Left hindlimb (tissue), 1 donor: ENCODE results near the gene POU5F2.

Experiments used
- DNase-seq: peaks from one replicate; pipeline ENCODE4 v3.0.0-alpha.2; 2018

The POU5F2 gene, protein sequence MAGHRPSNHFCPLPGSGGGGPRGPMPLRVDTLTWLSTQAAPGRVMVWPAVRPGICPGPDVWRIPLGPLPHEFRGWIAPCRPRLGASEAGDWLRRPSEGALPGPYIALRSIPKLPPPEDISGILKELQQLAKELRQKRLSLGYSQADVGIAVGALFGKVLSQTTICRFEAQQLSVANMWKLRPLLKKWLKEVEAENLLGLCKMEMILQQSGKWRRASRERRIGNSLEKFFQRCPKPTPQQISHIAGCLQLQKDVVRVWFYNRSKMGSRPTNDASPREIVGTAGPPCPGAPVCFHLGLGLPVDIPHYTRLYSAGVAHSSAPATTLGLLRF

DNA sequence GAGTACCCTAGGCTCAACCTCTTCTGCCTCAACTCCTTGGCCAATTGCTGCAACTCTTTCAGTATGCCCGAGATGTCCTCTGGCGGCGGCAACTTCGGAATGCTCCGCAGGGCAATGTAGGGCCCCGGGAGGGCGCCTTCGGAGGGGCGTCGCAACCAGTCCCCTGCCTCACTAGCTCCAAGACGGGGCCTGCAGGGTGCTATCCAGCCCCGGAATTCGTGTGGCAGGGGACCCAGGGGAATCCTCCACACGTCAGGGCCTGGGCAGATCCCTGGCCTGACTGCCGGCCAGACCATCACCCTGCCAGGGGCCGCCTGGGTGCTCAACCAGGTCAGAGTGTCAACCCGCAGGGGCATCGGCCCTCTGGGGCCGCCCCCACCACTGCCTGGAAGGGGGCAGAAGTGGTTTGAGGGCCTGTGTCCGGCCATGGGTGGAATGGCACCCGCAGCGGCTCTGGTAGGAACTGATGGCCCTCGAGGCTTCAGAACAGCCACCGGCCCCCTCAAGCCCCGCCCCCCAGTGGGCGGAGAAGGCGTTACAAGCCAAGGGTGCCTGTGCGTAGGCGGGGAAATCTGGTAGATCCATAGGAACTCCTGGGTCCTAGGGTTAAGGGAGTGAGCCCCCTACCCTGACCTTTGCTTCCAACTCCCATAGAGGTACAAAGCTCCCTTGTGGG, at the start of gene POU5F2:
POU5F2 (minus strand) TSS at position 465 of the 676 bp plus-strand sequence; CDS start at position 428, 37 bp downstream.
- DNase-seq, result no peak

DNA sequence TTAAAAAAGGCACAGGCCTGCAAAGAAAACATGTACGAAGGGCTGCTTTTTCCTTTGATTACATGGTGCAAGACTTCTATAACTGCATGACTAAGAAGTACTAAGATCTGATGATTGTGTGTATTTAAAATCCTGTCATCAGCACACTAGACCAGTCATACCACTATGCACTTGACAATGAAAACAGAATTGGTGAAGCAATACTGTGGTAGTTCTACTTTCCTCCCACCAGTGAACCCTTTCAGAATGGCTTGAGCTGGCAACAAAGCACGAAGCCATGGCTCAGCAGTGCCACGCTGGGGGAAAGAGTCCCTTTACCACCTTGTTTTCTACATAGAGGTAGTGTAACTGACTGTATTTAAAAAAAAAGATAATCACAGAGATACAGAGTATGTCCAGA, 49.0 kb upstream of the POU5F2 start:
- no peak for DNase-seq

DNA sequence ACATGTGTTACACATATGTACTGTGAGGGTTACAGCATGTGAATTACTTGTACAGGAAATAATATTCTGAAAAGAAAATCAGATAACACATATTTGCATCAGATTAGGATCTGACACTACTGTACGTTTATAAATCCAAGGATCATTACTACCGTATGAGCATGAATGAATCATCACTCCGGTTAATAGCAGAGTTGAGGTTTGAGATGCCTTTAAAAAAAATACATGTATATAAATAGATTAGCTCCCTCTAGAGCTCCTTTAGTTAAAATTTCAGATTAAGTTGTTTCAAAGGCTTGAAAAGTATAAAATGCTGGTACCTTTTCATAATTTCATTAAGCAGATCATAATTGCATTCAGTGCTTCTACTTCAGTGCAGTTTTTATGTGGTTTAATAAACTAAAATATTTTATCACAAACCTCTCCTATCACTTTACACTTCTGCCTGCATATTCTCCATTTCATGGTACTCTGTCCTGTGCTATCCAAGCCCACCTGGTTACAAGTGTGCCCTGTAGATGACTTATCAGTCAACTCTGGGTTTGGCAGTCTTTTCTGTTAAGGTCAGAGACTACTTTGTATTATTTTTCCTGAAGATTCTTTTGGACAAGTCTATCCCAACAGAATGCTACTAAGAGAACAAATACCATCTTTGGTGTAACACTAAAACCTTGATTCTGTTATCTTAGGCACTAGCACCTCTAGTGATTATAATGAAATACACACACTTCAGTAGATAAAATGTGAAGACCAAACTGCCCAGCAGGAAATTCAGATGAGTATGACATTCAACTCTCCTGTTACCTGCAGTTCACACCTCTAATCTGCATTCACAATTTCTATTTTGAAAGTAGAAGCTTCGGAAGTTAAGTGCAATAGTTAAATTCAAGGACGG, 48.0 kb upstream of the POU5F2 start:
- DNase-seq, result no peak

DNA sequence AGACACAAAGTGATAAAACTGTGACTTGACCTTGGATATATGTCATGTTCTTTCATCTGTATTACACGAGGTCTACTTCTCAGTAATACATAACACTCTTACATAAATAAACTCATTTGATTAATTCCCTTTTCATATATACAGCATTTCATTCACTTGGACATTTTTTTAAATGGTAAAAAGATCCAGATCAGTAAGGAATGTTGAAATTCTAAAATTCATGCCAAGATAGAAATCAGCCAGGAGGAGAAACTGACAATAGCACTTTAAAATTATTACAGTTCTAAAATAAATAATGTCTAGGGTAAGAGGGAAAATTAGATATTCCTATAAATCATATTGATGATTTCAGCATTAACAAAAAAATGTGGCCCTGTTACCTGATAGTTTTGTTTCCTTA, 46.2 kb upstream of the POU5F2 start:
- DNase-seq, result no peak

DNA sequence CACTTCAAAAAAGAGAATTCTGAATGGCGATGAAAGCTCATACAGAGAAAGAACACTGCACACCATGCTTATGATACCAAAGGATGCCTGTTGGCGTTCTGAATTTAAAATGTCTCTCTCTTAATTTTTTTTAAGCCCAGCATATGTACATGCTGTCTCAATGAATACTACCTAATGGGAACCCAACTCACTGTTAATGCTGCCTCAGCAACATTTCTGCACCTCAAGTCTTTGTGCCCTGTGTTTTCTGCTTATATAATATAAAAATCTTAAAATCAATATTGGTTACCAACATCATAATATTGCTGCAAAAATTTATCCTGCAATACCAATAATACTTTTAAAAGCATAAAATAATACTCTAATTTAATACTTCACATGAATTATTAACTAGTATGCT, 44.1 kb upstream of the POU5F2 start:
- no peak for DNase-seq

DNA sequence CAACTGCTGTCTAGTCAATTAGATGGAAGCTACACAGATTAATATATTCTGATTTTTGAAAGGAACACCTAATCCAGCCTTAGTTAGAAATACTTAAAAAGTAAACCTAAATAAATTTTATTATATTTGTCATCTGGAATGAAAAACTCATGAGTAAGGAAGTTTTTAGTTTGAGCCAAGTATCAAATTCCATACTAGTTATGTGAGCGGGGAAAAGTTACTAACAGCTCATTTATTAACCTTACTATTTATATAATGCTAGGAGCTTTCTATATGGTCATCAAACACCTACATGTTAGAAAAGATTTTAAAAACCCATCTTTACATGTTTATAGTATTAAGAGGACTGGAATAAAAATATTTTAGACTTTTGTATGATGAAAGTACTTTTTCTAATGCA, 41.6 kb upstream of the POU5F2 start:
- no peak for DNase-seq

DNA sequence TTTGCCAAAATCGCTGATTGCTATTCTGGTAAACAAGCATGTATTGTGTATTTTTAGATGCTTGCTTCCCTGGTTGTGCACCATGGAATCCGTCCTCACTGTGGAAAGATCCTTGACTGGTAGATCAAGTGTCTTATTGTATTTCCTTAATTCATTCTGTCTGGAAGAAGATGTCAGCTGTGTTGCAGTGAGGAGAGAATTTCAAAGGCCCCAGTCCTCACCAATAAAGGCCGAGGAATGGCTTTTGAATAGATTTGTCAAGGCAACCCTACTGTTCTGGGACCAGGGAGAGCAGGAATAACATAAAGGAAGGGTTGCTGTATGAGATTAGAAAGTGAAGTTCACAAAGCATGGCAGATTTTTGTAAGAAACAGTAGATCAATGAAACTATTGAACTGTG, 36.2 kb upstream of the POU5F2 start:
- DNase-seq, result no peak

DNA sequence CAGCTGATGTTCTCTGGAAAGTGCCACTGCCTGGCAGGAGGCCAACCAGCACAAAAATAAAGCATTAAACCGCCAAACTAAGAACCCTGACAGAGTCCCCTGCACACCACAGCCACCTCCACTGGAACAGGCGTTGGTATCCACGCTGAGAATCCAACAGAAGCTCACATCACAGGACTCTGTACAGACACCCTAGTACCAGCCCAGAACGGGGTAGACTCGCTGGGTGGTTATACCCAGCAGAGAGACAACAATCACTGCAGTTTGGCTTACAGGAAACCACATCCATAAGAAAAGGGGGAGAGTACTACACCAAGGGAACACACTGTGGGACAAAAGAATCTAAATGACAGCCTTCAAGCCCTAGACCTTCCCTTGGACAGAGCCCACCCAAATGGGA, 15.0 kb upstream of the POU5F2 start:
- no peak for DNase-seq

DNA sequence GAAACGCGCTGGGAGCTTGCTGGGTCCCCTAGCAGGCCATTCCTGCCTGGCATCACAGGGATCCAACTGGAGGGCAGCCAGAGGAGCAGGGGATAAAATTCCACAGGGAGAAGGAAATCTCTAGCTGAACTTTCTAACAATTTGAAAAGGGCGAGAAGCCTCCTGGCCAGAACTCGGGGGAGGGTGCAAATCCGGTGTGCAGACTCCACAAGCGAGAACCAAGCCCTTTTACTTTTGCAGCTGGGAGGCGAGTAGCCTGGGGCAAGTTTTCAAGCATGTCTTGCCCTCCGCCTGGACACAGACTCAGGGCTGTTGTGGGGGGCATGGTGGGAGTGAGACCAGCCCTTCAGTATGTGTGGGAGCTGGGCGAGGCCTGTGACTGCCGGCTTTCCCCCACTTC, 14.3 kb upstream of the POU5F2 start:
- no peak for DNase-seq

DNA sequence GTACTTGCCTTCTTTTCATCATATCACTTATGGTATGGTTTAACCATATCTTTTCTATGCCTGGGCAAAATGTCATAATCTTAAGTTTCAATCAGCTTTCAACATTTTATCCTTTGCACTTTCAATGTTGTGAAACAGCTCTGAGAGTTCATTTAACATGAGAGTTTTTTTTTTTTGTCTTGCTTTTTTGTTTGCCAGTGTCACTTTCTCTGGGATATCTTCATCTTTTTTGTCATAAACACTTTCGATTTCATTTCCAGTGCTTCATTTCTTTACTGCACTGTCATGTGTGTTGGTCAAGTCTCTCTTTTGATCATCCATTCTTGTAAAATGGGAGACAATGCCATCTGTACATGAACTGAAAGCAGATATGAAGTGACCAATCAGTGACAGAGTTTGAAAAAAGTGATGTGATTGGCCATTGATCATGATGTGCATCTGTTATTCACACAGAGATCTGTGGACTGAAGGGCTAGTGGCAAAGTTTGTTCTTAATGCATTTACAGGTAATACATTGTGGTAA, 7.5 kb upstream of the POU5F2 start:
- no peak for DNase-seq

DNA sequence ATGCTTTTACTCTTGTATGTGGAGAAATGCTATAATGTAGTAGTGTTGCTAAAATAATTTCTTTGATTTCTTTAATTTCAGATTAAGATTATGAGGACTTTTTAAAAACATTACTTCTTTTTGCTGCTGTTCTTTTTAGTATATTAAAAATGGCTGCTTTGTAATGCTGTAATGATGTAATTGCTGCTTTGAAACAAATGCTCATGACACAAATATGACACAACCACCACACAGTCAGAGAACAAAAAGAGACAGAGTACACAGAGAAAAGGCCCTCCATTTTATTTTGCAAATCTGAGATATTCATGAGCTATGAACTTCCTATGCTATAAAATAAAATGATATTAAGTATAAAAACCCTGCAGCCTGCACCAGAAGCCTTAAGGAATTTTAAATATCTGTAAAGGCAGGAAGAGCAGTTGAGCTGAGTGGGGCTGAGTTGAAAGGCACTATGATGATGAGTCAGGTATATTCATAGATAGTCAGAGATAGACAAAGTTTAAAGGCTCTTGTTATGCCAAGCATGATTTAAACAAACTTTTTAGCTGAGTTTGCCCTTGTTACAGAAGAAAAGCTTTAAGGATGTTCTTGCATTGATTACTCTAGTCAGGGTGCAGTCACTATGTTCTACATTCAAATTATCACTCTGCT, 5.1 kb upstream of the POU5F2 start:
- no peak for DNase-seq

DNA sequence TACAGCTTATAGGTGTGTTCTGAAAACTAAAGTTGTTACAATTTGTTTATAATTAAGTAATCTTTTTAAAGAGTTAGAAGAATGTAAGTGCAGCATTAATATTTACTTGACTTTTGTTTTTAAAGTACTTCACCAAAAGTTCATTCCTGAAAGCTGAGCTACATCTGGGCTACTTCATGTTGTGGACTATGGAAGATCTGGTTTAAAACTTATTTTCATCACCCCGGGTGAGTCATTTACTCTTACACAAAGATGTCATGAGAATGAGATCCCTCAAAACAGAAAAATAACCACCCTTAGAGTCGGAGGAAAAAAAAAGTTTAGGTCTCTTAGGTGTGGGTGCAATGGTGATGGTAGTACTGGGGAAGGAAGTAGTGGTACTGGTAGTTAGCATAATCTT, 5.1 kb downstream of the POU5F2 start:
- no peak for DNase-seq

DNA sequence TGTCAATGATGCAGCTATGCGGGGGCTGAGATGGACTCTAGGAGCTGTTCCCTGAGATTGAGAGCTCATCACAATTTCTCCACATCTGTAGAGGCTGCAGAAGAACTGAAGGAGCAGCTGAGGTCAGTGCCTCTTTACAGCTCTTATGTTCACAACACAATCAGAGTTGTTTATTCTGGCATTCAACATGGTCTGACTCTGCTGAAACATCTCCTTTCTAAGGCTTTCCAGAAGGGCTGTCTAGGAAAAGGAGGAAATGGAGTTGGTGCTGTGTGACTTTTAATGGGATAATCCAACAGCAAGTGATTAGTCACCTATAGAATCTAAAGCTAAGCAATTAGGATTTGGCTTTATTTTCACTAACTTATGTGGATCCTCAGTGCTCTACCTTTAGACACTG, 6.0 kb downstream of the POU5F2 start:
- DNase-seq, result no peak

DNA sequence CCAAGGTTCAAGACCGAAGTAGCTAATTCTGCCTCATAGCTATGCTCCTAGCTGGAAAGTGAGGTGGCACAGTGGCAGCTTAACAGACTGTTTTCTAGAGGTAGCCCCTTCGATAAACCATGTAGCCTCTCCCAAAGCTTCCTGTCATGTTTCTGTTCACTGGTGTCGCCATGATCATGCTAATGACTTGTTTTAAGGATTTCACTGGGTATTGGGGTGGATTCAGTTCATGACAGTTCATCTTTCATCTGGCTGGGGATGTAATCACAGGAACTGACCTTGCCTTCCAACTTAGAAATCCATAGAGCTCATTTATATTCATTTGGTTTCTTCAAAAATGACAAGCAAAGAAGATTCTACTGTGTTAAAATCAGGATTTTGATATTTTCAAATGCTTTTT, 9.4 kb downstream of the POU5F2 start:
- no peak for DNase-seq

DNA sequence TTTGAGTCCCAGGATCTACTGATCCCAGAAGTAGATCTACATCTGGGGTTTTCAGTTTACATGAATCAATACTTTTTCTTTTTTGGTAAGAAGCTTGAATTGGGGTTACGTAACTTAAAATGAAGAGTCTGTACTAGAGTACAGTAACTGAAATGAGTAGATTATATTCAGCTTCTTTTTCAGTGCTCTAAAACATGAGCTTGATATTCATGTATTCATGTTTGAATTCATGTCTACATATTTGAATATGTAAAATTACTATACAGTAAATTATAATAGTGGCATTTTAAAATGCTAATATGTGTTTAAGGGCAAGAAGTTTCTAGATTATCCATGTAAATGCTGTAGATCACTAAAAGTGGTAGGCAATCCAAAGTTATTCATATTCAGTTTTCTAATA, 14.8 kb downstream of the POU5F2 start:
- DNase-seq, result no peak

DNA sequence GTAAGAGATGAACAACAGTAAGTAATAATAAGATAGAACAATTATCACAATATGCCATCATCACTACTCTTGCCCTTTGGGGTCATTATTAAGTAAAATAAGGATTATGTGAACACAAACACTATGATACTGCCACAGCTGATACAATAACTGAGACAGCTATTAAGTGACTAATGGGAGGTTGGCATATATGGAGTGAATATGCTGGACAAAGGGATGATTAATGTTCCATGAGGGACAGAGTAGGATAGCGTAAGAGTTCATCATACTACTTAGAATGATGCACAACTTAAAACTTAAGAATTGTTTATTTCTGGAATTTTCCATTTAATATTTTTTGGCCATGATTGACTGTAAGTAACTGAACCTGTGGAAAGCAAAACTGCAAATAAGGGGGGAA, 16.6 kb downstream of the POU5F2 start:
- no peak for DNase-seq

DNA sequence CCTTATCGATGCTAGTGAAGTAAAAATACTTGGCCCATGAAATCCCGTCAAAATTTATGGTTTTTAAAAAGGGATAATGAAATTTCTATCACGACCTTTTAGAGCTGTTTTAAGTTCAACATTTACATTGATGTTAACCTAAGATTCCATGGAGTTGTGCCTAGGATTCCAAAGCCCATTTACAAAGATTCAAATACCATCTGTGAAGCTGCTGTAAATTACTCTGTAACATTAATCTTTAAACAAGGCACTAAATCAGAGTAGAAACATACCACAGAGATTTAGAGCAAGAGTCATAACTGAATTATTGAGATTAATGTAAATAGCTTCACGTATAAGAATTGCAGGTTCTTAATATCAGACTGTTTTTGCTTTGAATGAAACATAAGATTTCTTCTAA, 17.7 kb downstream of the POU5F2 start:
- no peak for DNase-seq

DNA sequence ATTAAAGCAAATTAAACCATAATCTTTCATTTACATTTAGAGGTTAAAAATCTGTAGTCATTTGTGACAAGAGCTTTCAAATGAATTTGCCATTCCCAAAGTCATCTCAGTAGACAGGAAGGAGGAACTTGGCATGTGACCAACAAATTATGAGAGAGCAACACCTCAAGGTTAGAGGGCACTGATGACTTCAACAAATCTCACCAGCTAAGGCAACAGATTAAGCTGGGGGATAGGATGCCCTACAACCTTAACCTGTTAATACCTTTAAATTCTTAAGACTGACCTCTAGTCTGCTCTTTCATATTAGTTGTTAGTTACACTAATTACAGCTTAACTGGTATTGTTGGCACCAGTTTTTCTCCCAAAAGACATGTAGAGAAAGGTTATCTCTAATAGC, 18.4 kb downstream of the POU5F2 start:
- DNase-seq, result no peak

DNA sequence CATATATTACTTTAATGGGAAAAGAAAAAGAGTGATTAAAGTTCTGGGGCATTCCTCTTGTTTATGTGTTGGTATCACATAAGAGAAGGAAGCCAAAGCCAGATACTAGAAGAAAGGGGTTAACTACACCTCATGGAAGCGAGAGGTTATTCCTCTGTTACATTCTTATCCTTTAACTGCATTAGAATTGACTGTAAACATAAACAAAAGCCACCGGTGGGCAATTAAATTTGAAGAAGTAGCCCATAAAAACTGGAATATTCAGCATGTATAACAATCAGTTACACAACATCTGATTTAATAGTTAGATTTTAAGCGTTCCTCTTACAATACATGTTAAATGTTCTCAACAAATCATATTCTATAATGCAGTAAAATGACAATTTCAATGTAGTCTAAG, 18.8 kb downstream of the POU5F2 start:
- no peak for DNase-seq

DNA sequence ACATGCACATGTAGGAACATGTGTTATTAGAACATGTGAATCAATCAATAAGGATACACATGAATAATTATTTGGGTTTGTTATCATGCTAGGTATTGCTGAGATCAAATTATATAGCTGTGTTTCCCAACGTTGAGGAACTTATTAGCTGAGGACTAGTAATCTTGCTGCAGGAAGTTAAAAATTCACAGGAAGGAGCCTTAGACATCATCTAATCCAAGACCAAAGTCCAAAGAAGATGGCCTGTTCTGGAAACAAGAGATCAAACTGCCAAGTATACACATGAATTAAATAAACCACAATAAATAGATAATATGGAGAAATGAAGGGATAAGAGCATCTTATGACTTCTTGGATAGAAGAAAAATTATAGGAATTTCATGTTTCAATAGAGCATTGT, 19.9 kb downstream of the POU5F2 start:
- no peak for DNase-seq

DNA sequence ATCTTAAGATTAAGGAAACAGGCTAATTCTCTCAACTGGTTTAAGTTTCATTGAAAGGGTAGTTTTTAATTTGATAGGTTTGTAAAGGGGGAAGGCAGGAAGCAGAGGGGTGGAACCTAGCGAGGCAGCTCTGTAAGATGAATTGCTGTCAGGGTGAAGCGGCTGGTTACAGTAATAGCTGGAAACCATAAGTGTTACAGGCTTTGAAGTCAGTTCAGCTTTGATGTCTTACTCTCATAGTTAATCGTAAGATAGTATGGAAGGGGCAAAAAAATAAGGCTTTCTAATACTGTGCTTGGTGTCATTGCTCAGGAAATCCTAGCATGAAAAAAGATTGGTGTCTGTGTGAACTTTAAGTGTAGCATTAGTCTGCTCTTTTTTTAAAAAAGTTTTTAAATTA, 20.3 kb downstream of the POU5F2 start:
- no peak for DNase-seq

DNA sequence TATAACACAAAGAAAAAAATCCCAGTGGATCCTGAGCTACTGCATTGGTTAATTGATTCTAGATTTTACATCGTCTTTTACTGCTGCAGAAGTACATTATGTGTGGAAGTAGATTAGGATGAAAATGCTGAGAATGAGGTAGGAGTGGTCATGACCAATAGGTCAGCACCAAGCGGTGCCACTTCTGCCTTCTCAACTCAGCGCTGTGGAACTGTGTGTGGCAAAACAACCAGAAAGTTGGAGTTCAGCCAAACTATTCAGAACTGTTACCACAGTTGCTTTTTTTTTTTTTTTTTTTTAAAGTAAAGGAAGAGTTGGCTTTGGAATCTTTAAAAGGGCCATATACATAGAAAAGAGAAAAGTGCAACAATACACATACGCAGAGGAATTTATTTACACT, 24.2 kb downstream of the POU5F2 start:
- no peak for DNase-seq

DNA sequence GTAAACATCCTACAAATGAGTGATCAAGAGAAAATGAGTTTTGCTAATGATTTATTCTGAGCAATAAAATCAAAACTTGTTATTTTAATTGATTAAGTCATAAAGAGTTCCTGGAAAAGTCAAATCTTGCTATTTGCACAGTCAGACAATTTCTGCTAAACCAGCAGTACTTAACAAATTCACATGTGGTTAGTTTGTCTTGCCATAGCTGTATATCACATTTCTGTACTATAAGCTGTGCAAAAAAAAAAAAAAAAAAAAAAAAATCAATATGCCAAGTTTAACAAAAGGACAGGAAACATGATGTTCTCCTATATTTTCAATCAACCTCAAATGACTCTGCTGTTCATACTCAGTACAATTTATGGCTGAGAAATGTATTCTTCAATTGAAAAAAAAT, 24.9 kb downstream of the POU5F2 start:
- DNase-seq, result no peak
